DND-41 (cell line): ENCODE results near the gene NLRP3.

Experiments
- CTCF ChIP-seq: IDR thresholded peaks from 2 replicates; pipeline ENCODE4 v1.5.1; 2012; ENCODE audit warnings: borderline replicate concordance, low read length, moderate library complexity, mild to moderate bottlenecking; ENCODE audit not compliant: poor library complexity, severe bottlenecking; ENCODE audit errors: extremely low read depth
- EZH2 ChIP-seq: IDR thresholded peaks from 3 replicates; pipeline ENCODE4 v1.6.1; 2012; ENCODE audit warnings: borderline replicate concordance, low read depth, mild to moderate bottlenecking, moderate library complexity, low read length, inconsistent platforms; ENCODE audit not compliant: severe bottlenecking

- TF ChIP-seq CTCF (no peak), EZH2 (no peak)
Observed at GRCh38 chr1:247467129-247467528, 51.2 kb downstream of the NLRP3 start.
